Measurements from ENCODE around the gene RHOU.
A peak's percentile ranks its signal among the peaks of the same experiment; 100 is the strongest.
"Not testable (repeated sequence)": the region's sequence is repeated elsewhere in the genome, so short reads cannot be mapped to it uniquely, and the experiment has no call there.

The RHOU gene

GRCh38 chr1:228760979-228761378 lies 25.7 kb downstream of the RHOU start:
- no peak for DNase-seq

GRCh38 chr1:228763561-228763960 lies 28.3 kb downstream of the RHOU start:
- DNase-seq = no peak

GRCh38 chr1:228765168-228765946 lies 30.1 kb downstream of the RHOU start:
- no peak for DNase-seq

GRCh38 chr1:228766788-228767187 lies 31.5 kb downstream of the RHOU start:
- DNase-seq = no peak

- no peak for DNase-seq
Measured at GRCh38 chr1:228767636-228768354, 32.5 kb downstream of the RHOU start.

- DNase-seq = no peak
Measured at GRCh38 chr1:228768355-228769000, 33.2 kb downstream of the RHOU start.

GRCh38 chr1:228770779-228771223 lies 35.5 kb downstream of the RHOU start:
- no peak for DNase-seq

GRCh38 chr1:228772516-228773212 lies 37.4 kb downstream of the RHOU start:
- DNase-seq = no peak

GRCh38 chr1:228775946-228776345 lies 40.7 kb downstream of the RHOU start:
- DNase-seq = not testable (repeated sequence)

- no peak for DNase-seq
Measured at GRCh38 chr1:228776449-228776848, 41.2 kb downstream of the RHOU start.

- DNase-seq = no peak
Measured at GRCh38 chr1:228777236-228777635, 42.0 kb downstream of the RHOU start.

GRCh38 chr1:228778026-228778425 lies 42.7 kb downstream of the RHOU start:
- no peak for DNase-seq

GRCh38 chr1:228778466-228778865 lies 43.2 kb downstream of the RHOU start:
- no peak for DNase-seq

GRCh38 chr1:228778961-228779360 lies 43.7 kb downstream of the RHOU start:
- no peak for DNase-seq

- DNase-seq = peak; percentile 51
Measured at GRCh38 chr1:228781161-228781808, 46.0 kb downstream of the RHOU start.

GRCh38 chr1:228781809-228782661 lies 46.8 kb downstream of the RHOU start:
- DNase-seq = no peak

- peak; percentile 30 for DNase-seq
Measured at GRCh38 chr1:228782662-228783417, 47.6 kb downstream of the RHOU start.

GRCh38 chr1:228783418-228784040 lies 48.2 kb downstream of the RHOU start:
- DNase-seq = no peak

GRCh38 chr1:228784181-228784580 lies 48.9 kb downstream of the RHOU start:
- no peak for DNase-seq
